GM18517 (cell line): ENCODE measurements around the gene TBX6.

Experiments
- ATAC-seq: cut with Tn5 transposase; IDR thresholded peaks from one replicate; pipeline ENCODE4 v1.9.1; 2021; ENCODE audit warnings: mild to moderate bottlenecking, moderate library complexity; ENCODE audit not compliant: unreplicated experiment

TBX6 gene

DNA sequence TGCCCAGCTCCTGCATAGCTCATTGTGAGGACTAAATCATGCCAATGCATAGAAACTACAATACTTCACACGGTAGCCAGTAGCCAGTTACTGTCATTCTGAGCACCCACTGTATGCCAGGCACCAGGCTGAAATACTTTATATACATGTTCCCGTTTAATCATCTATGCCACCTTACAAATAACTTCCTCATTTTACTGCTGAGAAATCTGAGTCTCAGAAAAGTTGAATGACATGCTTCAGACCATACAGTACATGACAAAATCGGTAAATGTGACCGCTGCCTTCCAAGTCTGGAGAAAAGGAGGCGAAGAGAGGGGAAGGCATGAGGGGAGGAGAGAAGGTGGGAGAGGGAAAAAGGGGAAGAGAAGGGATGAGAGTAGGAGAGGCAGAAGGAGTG, 51.5 kb downstream of the TBX6 start:
- no peak for ATAC-seq
